GM12892 (cell line): ENCODE results near the gene AP2M1.

Experiments
- POLR2A ChIP-seq: IDR thresholded peaks from 2 replicates; pipeline ENCODE4 v1.6.1; 2011; ENCODE audit warnings: low read depth, low read length, control low read depth
- POLR2AphosphoS5 ChIP-seq: IDR thresholded peaks from 2 replicates; pipeline ENCODE4 v1.6.1; 2011; ENCODE audit warnings: low read depth, low read length, control low read depth

GRCh38 chr3:184193991-184194539 lies 19.4 kb downstream of the AP2M1 start:
- no peak for TF ChIP-seq POLR2AphosphoS5
- TF ChIP-seq POLR2A = no peak
